GM21723 (cell line): Measurements from ENCODE around the gene RESP18.

Experiments used
- ATAC-seq: cut with Tn5 transposase; IDR thresholded peaks from one replicate; pipeline ENCODE4 v1.9.1; 2021; ENCODE audit warnings: mild to moderate bottlenecking, moderate library complexity; ENCODE audit not compliant: unreplicated experiment

The RESP18 gene

GRCh38 chr2:219278655-219279150 is 53.8 kb downstream of the RESP18 start:
- peak; percentile 5 for ATAC-seq

GRCh38 chr2:219277703-219278654 is 54.6 kb downstream of the RESP18 start:
- ATAC-seq, result peak; percentile 24
